ENCODE results near the gene OTOA. TPM values are rescaled to one million over a fixed set of nuclear protein-coding genes. Genes with fewer than 3 reads are reported as not detected.

The OTOA gene
- total and polyA plus RNA-seq, 2 of the 8 experiments (the other 6 are each of a cell fraction or from before 2014, with no cell fraction given): 0.06 to 0.32 TPM

- TF ChIP-seq CHD7 (IDR thresholded peaks at IDR 0.05; ENCODE audit: insufficient replicate concordance, low read length) (no peak), CBX8 (IDR thresholded peaks at IDR 0.05; ENCODE audit: borderline replicate concordance, low read depth, low read length) (no peak), NANOG (IDR thresholded peaks at IDR 0.05; ENCODE audit: insufficient read depth, low read depth, low read length, poor library complexity, severe bottlenecking) (no peak), CREB1 (IDR thresholded peaks at IDR 0.05) (no peak), CHD2 (IDR thresholded peaks at IDR 0.05; ENCODE audit: low read length) (no peak), USF2 (IDR thresholded peaks at IDR 0.05; ENCODE audit: low read length) (no peak), CBX5 (IDR thresholded peaks at IDR 0.05; ENCODE audit: low read depth, low read length) (no peak), ASH2L (IDR thresholded peaks at IDR 0.05; ENCODE audit: low read length) (no peak), RFX5 (IDR thresholded peaks at IDR 0.05; ENCODE audit: borderline replicate concordance, low read depth, low read length) (no peak), HDAC2 (IDR thresholded peaks at IDR 0.05; ENCODE audit: borderline replicate concordance in 1 of 2, low read depth in 2 of 2, low read length in 2 of 2) (no peak), NRF1 (IDR thresholded peaks at IDR 0.05; ENCODE audit: low read depth, low read length) (no peak)
Observed at GRCh38 chr16:21666772-21667171, 3.0 kb downstream of the OTOA start (continued).

Measured in H1 (cell line).